GM21619 (cell line): ENCODE measurements around the gene TRIM28.
"Not testable (repeated sequence)": the region's sequence is repeated elsewhere in the genome, so short reads cannot be mapped to it uniquely, and the experiment has no call there.

Experiments used
- ATAC-seq: cut with Tn5 transposase; IDR thresholded peaks from one replicate; pipeline ENCODE4 v1.9.1; 2021; ENCODE audit not compliant: unreplicated experiment

TRIM28 gene

DNA sequence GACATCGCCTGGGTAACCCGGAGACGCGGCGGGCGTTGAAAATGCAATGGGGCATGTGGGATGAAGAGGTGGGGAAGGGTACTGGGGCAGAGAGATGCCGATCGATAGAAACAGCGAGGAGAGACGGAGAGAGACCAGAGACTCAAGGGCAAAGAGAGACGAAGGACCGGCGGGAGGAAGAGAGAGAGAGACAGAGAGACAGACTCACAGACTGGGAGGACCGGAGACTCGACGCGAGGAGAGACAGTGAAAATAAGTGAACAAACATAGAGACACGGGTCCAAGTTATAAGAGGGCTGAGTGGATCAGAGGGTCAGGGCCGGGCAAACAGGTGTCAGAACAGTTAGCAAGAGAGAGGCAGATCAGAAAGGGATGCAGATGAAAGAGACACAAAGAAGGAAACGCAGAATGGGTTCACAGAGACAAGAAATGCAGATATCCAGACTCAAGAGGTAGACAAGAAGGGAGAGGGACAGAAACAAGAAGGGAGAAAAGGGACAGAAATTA, 29.8 kb downstream of the TRIM28 start:
- no peak for ATAC-seq

DNA sequence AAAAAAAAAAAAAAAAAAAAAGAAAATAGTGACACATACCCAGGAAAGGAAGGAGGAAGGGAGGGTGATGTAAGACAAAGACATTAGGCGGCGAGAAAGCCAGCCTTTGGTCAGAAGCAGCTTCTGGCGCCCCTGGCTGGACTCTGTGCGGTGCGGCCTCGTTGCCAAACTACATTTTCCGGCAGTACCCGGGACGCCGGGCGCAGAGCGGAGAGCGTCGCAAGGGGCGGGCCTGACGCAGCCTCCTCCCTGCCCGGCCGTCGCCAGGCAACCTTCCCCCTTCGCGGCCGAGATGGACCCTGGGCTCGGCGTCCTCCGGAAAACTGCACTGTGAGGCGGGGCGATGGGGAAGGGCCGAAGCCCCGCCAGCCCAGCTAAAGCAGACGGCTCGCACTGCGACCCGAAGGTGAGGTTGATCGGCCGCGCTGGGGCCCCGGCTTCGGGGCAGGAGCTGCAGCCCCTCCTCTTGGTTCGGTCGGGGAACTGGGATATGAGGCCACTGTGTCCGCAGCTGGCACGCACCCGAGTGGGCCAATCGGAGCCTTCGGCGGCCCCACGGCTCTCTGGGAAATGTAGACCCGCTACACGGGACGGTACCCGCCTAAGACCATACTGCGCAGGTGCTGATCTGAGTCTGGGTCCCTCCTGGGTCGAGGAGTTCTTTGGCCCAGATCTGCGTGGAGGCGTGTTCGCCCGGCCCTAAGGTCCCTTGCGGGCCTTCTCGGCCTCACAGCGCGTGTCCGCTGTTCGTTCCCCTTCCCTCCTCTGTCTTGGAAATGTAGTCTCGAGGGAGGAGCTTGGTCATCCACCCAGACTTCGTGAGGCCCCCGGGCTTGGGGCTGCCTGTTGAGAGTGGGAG, 31.5 kb downstream of the TRIM28 start:
- ATAC-seq = peak; percentile 42

DNA sequence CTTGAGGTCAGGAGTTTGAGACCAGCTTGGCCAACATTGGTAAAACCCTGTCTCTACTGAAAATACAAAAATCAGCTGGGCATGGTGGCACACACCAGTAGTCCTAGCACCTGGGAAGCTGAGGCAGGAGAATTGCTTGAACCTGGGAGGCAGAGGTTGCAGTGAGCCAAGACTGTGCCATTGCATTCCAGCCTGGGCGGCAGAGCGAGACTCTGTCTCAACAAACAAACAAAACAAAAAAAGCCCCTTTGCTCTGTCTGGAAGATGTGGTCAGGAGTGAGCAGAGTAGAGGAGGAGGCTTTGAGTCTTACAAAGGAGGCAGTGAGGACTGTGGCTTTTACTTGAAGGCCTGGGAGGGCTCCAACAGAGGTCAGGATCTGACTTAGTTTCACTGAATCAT, 33.7 kb downstream of the TRIM28 start:
- not testable (repeated sequence) for ATAC-seq

DNA sequence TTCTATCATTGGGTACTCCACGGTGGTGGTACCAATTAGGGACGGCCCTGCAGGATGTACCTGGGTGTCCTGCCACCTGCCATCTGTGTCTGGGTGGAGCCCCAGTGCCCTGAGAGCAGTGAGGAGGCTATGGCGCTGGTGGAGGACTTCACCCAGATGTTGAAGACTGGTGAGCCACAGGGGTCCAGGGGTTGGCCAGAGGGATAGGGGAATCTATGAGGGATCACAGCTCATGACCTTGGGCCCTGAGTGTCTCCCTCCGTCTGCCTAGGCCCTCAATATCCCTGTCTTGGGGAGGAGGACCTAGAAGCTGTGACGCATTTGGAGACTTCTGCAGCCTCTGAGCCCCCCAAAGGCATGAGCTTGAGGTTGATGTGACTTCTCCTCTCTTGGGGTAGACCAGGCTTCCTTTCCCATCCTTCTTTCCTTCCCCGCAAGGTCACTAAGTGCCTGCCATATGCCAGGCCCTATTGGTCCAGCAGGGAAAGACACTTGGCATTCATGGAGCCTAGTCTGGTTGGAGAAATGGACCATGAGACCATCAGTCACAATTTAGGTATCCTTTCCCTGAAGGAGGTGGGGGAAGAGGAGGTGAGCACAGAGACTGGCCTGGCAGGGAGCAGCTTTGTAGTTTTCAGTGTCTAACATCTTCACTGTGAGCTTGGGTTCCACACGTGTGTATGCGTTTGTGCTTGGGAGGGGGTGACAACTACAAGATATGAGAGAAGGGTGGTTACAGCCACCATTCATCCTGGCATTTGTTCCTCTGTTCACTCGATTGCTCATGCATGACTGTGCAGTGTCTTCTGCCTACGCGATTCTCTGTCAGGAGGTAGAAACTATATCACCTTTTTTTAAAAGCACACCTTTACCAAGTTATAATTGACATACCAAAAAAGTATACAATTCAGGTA, 34.4 kb downstream of the TRIM28 start:
- ATAC-seq = no peak

DNA sequence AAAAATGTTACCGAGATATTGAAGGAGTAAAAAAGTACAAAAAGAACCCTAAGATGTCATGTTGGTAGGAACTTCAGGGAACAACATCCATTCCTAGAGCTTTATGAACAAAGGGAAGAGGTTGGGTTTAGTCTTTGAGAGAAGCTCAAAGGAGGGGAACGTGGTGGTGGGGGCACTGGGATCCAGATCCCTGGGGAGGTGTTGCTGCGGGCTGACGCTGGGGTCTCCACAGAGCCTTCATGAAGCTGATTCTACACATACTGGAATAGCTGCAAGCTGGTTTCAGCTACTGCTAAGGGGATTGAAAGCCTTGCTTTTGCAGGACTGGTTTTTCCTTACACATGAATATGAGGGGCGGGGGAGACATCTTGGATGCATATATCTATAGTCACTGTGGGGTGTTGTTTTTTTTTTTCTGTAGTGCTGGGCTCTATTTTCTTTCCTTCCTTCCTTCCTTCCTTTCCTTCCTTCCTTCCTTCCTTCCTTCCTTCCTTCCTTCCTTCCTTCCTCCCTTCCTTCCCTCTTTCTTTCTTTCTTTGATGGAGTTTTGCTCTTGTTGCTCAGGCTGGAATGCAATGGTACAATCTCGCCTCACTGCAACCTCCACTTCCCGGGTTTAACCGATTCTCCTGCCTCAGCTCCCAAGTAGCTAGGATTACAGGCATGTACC, 35.7 kb downstream of the TRIM28 start:
- no peak for ATAC-seq

DNA sequence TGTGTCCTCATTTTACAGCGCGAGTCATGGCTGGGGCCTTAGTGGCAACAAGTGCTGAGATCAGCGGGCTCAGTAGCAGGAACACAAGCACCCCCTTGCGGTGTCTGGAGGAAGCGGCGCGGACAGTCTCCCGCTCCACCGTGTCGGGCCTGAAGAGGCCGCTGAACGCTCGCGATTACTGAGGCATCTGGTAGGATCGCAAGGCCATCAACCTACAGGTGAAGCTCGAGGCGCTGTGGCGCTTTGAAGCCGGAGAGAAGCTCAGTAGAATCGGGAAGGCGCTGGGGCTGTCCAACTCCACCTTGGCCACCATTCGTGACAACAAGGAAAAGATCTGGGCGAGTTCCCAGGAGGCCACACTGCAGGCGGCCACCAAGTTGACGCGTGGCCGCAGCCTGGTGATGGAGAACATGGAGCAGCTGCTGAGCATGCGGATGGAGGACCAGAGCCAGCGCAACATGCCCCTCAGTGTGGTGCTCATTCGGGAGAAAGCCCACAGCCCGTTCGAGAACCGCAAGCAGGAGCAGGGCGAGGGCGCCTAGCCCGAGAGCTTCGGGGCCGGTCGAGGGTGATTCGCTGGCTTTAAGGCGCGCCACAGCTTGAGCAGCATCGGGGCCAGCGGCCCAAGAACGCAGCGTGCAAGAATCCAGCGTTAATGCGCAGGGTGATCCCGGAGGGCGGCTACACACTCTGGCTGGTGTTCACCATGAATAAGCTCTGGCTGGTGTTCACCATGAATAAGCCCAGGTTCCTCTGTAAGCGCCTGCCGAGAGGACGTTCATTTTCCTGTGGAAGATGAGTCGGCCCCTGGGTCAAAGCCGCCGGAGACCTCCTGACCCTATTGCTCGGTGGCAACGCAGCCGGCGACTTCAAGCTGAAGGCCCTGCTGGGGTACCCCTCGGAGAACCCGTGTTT, 37.6 kb downstream of the TRIM28 start:
- peak; percentile 84 for ATAC-seq

DNA sequence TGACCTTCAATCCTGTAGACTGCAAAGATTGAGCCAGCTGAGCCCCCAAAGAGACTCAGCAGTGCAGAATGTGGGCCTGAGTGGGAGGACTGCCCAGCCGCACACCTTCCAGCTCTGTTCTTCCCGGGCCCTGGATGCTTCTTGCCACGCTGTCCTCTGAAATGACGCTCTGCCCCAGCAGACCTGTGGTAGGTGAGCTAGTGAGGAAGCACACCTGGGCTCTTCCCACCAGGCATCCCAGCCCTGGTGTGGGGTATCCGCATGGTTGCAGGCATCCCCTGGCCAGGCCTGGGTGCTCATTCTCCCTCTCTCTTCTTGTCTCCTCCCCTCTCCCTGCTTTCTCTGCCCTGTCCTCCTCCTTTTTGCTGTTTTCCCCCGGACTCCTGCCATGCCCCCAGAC, 39.1 kb downstream of the TRIM28 start:
- ATAC-seq = no peak

DNA sequence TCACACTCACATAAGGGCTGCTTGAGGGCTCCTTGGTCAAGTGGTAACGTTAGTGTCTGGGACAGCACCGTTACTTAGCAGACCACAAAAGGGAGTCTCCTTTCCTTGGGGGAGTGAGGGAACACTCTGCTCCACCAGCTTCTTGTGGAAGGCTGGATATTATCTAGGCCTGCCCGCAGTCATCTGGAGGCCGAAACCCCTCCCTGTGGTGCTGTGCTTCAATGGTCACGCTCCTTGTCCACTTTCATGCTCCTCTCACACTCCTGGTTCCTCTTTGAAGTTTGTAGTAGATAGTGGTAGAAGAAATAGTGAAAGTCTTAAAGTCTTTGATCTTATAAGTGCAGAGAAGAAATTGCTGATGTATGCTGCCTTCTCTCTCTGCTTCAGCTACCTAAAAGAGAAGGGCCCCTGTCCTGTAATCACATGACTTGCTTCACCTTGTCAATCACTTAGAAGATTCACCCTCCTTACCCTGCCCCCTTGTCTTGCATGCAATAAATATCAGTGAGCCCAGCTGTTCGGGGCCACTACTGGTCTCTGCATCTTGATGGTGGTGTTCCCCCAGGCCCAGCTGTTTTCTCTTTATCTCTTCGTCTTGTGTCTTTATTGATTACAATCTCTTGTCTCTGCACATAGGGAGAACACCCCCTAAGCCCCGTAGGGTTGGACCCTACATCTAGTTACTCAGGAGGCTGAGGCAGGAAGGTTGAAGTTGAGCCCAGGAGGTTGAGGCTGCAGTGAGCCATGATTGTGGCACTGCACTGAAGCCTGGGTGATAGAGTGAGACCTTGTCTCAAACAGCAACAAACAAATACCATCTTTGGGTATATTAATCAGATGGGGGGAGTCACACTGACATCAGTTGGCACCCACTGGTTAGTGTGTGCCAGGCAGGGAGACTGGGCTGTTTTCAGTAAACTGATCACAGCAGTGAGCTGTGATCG, 40.9 kb downstream of the TRIM28 start:
- ATAC-seq = no peak

DNA sequence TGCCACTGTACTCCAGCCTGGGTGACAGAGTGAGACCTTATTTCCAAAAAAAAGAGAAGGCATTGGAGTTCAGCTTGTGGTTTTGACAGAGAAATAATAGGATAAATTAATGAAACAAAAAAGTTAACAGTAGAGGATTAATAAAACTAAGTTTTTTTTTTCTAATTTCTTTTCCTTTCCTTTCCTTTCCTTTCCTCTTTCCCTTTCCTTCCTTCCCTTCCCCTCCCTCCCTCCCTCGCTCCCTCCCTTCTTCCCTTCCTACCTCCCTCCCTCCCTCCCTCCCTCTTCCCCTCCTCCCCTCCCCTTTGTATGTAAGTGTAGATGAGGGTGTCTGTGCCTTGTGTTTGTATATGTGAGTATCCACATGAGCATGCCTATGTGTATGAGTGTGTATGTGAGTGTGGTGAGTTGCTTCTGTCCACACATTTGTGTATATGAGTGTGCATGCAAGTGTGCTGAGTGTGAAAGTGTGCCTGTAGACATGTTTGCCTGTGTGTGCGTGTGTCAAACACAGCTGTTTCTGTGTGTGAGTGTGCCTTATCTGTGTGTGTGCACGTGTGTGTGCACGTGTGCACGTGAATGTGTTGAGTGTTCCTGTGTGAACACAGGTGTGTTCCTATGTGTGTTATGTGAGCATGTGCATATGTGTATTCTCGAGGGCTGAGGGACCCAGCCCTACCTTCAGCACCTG, 41.7 kb downstream of the TRIM28 start:
- ATAC-seq = no peak

DNA sequence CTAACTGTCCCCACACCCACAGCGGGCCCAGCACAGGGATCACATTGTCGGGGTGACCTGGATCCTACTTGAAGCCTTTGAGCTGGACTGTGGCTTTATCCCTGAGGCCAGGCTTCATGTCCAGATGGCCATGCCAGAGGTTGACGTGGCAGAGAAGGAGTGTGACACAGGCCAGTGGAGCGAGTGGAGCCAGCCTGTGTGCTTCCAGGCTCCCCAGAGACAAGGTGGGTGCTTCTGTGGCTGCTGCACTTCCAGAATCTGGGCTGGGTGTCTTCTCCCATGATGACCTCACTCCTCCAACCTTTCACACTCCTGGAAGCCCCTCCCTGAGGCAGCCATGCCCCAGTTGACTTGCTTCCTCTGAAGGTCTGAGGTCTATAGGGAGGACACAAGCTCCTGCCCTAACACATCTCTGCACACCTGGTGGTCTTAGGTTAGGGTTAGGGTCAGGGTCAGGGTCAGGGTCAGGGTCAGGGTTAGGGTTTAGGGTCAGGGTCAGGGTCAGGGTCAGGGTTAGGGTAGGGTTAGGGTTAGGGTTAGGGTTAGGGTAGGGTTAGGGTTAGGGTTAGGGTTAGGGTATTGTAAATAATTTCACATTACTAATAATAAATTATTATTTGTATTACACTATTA, 42.4 kb downstream of the TRIM28 start:
- ATAC-seq = no peak
